ENCODE measurements around the gene SLC2A6.

DNA sequence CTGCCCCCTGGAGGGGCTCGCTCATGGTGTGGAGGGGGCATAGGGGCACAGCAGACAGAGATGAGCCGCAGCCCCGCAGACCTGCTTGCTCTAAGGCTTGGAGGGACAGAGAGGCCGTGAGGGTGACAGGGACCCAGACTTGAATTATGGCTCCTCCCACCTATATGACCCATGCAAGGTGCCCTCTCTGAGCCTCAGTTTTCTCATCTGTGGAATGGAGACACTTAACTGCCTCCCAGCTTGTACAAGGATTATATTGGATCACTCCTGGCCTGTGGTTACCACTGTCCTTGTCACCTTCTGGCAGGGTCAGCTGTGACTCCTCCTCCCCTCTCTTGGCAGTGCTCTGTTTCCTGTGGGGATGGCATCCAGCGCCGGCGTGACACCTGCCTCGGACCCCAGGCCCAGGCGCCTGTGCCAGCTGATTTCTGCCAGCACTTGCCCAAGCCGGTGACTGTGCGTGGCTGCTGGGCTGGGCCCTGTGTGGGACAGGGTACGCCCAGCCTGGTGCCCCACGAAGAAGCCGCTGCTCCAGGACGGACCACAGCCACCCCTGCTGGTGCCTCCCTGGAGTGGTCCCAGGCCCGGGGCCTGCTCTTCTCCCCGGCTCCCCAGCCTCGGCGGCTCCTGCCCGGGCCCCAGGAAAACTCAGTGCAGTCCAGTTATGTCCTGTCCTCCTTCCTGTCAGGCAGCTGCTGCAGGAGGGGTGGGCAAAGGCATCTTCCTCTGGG, 23.8 kb downstream of the SLC2A6 start:
- TF ChIP-seq POLR2A (IDR thresholded peaks at IDR 0.05; ENCODE audit: low read depth, low read length) = no peak
- no peak for TF ChIP-seq PAX5 (IDR thresholded peaks at IDR 0.05; ENCODE audit: insufficient read depth, low read length, severe bottlenecking)
- no peak for TF ChIP-seq TAF1 (IDR thresholded peaks at IDR 0.05; ENCODE audit: low read depth, low read length)
- TF ChIP-seq POLR2AphosphoS5 (IDR thresholded peaks at IDR 0.05; ENCODE audit: low read depth, low read length) = no peak
- no peak for TF ChIP-seq POU2F2 (IDR thresholded peaks at IDR 0.05; ENCODE audit: low read depth, low read length)
- no peak for TF ChIP-seq SPI1 (IDR thresholded peaks at IDR 0.05; ENCODE audit: low read depth, low read length)

Measured in GM12891 (cell line).